HG02970 (cell line): ENCODE results near the gene ANO1.
"Not testable (repeated sequence)": the region's sequence is repeated elsewhere in the genome, so short reads cannot be mapped to it uniquely, and the experiment has no call there.

Experiments used
- ATAC-seq: cut with Tn5 transposase; IDR thresholded peaks from one replicate; pipeline ENCODE4 v1.9.1; 2021; ENCODE audit warnings: mild to moderate bottlenecking, moderate library complexity, moderate number of reproducible peaks; ENCODE audit not compliant: unreplicated experiment, low FRiP score

ANO1 gene

GRCh38 chr11:70204466-70204799, 126.3 kb downstream of the ANO1 start:
- ATAC-seq = no peak

GRCh38 chr11:70205049-70205725, 127.1 kb downstream of the ANO1 start:
- no peak for ATAC-seq

- ATAC-seq = no peak
These were observed 127.6 kb downstream of the ANO1 start for GRCh38 chr11:70205766-70206165.

- ATAC-seq = no peak
These were observed 128.3 kb downstream of the ANO1 start for GRCh38 chr11:70206226-70206981.

- ATAC-seq = no peak
These were observed 128.9 kb downstream of the ANO1 start for GRCh38 chr11:70206982-70207376.

DNA sequence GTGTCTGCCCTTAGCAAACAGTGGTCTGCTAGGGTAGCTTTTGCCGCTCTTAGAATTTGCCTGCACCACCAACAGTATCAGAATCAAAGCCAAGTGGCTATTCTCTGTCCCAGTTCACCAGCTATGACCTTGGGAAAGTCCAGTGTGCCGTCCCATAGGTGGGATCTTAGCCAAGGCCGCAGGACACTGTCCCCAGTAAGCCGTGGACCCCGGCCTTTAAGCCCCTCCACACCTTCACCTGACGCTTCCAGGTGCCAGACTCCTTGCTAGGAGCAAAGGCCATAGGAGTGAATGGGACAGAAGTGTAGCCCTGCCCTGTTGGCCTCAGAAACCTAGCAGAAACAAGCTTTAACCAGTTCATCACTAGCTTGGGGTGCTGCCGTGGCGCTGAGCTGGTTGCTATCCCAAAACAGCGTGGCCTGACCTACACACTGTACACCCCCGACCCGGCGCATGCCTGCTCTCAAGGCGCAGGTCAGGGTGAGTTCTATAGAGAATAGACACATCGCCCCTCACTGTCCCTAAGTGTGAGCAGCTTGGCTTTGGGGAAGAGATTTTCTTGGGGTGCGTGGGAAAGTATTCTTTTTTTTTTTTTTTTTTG, 129.5 kb downstream of the ANO1 start:
- ATAC-seq = no peak

- no peak for ATAC-seq
These were observed 131.3 kb downstream of the ANO1 start for GRCh38 chr11:70209391-70209912.

GRCh38 chr11:70210051-70210501, 132.0 kb downstream of the ANO1 start:
- no peak for ATAC-seq

- ATAC-seq = no peak
These were observed 132.4 kb downstream of the ANO1 start for GRCh38 chr11:70210530-70210929.

GRCh38 chr11:70212227-70212811, 134.2 kb downstream of the ANO1 start:
- no peak for ATAC-seq

GRCh38 chr11:70217388-70217787, 139.3 kb downstream of the ANO1 start:
- not testable (repeated sequence) for ATAC-seq

DNA sequence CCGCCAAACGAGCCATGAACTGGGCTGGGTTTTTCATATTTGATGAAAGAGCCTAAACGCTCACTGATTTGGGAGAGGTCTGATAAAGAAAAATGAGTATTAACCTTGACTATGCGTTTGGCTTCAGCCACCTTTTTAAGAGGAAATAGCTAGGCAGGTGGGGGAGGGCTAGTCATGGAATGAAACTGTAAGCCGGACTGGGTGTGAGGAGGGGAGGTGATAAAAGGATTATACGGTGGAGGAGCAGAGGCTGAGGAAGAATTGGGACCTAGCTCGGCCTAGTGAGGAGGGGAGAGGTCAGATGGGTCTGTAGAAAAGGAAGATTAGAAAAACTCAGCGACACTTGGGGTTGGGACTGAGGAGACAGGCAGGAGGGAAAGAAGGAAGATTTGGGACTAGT, 140.0 kb downstream of the ANO1 start:
- not testable (repeated sequence) for ATAC-seq

DNA sequence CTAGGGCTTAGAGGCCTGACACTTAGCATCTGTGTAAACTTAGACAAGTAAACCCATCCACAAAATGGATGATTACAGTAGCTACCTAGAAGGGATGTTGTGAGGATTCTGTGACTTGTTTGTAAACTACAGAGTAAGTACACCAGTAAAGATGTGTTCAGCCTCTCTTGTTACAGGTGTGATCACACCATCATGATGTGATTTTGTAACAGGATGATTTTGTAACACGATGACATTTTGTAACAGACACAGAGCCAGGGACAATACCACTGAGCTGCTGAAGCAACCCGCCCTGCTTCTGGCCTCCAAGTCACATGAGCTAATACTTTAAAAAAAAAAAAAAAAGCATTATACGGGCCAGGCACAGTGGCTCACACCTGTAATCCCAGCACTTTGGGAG, 142.0 kb downstream of the ANO1 start:
- ATAC-seq = no peak

GRCh38 chr11:70220920-70221319, 142.8 kb downstream of the ANO1 start:
- ATAC-seq = no peak

DNA sequence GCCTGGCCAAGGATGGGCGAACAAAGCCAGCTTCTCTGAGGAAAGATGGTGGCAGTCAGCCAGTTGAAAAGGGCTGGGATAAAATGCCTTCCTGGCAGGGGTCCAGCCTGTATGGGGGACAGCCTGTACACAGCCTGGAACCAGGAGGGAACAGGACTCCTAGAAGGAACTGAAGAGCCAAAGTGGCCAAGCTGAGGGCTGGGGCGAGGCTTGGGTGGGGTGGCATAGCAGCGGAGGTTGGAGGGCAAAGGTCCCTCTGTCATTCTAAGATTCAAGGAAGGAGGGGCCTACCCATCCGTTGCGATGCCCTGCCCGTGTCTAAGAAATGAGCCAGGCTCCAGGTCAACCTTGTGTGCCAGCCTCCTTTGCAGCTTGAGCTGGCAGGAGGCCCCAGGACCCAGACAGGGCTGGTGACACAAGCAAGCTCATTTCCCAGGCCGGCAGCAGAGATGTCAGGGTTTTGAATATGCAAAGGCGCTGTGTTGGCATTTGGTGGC, 147.6 kb downstream of the ANO1 start:
- no peak for ATAC-seq

- no peak for ATAC-seq
These were observed 148.1 kb downstream of the ANO1 start for GRCh38 chr11:70226183-70226582.

DNA sequence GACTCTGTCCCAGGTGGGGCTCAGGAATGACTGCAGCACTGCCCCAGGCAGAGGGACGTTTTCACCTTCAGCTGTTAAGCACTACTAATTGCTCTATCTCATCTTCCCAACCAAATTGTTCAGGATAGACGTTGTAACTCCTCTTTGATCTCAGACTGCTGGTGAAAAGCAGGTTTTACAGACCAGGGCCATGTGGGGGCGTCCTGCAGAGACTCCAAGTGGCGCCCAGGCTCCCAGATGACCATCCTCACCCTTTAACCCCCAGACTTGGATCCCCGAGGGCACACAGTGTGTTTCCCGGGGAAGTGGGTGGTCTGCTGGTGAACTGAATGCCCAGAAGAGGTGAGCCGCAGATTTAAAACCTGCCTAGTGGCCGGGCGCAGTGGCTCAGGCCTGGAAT, 148.8 kb downstream of the ANO1 start:
- ATAC-seq = no peak

DNA sequence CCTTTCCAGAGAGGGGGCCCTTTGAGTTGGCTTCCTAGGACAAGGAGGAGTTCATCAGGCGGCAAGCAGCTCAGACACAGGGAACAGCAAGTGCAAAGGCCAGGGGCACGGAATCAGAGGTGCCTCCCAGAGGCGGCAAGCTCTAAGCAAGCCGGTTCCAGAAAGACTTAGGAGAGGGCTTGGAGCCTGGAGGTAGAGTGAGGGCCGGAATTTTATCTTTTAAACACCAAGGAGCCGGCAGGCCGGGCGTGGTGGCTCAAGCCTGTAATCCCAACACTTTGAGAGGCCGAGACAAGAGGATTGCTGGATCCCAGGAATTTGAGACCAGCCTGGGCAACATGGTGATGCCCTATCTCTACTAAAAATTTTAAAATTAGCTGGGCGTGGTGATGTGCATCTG, 151.6 kb downstream of the ANO1 start:
- ATAC-seq = no peak

GRCh38 chr11:70230151-70230839, 152.2 kb downstream of the ANO1 start:
- ATAC-seq = no peak
